HEK293 (cell line): ENCODE measurements around the gene HS6ST3.

ENCODE experiments used
- EGR2 ChIP-seq: fragments of 450-650 bp; formaldehyde crosslinking; IDR thresholded peaks from 2 replicates; pipeline ENCODE4 v1.5.1; 2016; ENCODE audit warnings: low read depth, missing biosample characterization, missing genetic modification characterization
- GFI1B ChIP-seq: fragments of 450-650 bp; formaldehyde crosslinking; IDR thresholded peaks from 2 replicates; pipeline ENCODE4 v1.5.1; 2016; ENCODE audit warnings: missing biosample characterization, missing genetic modification characterization
- ZBTB17 ChIP-seq: fragments of 450-650 bp; formaldehyde crosslinking; IDR thresholded peaks from 2 replicates; pipeline ENCODE4 v1.5.1; 2016; ENCODE audit warnings: missing biosample characterization, missing genetic modification characterization
- ZNF112 ChIP-seq: fragments of 450-650 bp; formaldehyde crosslinking; IDR thresholded peaks from 2 replicates; pipeline ENCODE4 v1.5.0; 2017; ENCODE audit warnings: missing biosample characterization, missing genetic modification characterization
- ZNF16 ChIP-seq: fragments of 450-650 bp; formaldehyde crosslinking; IDR thresholded peaks from 2 replicates; pipeline ENCODE4 v1.5.1; 2016; ENCODE audit warnings: low read depth, missing biosample characterization, missing genetic modification characterization
- ZNF202 ChIP-seq: fragments of 450-650 bp; formaldehyde crosslinking; IDR thresholded peaks from 2 replicates; pipeline ENCODE4 v1.5.1; 2016; ENCODE audit warnings: missing biosample characterization, missing genetic modification characterization, borderline replicate concordance
- ZNF341 ChIP-seq: fragments of 450-650 bp; formaldehyde crosslinking; IDR thresholded peaks from 2 replicates; pipeline ENCODE4; 2016; ENCODE audit warnings: low read depth, missing biosample characterization, missing genetic modification characterization
- ZNF610 ChIP-seq: fragments of 450-650 bp; formaldehyde crosslinking; IDR thresholded peaks from 2 replicates; pipeline ENCODE4 v1.5.1; 2016; ENCODE audit warnings: missing biosample characterization, missing genetic modification characterization, borderline replicate concordance
- ZNF629 ChIP-seq: fragments of 450-650 bp; formaldehyde crosslinking; IDR thresholded peaks from 2 replicates; pipeline ENCODE4 v1.5.1; 2017; ENCODE audit warnings: missing biosample characterization, missing genetic modification characterization
- ZNF670 ChIP-seq: fragments of 450-650 bp; formaldehyde crosslinking; IDR thresholded peaks from 2 replicates; pipeline ENCODE4 v1.5.1; 2016; ENCODE audit warnings: missing biosample characterization, missing genetic modification characterization, low read depth
- TF ChIP-seq, protein P1 (sequence below): fragments of 450-650 bp; formaldehyde crosslinking; IDR thresholded peaks from 2 replicates; pipeline ENCODE4 v1.5.1; 2016; ENCODE audit warnings: missing biosample characterization, missing genetic modification characterization
- TF ChIP-seq, protein P2 (sequence below): fragments of 450-650 bp; formaldehyde crosslinking; IDR thresholded peaks from 2 replicates; pipeline ENCODE4 v1.5.1; 2016; ENCODE audit warnings: missing biosample characterization, missing genetic modification characterization, borderline replicate concordance
- TF ChIP-seq, protein P3 (sequence below): fragments of 450-650 bp; formaldehyde crosslinking; IDR thresholded peaks from 2 replicates; pipeline ENCODE4 v1.5.1; 2016; ENCODE audit warnings: missing biosample characterization, missing genetic modification characterization, low read depth
- TF ChIP-seq, protein P4 (sequence below): fragments of 450-650 bp; formaldehyde crosslinking; optimal IDR thresholded peaks from 2 replicates; pipeline ENCODE3; 2016; ENCODE audit warnings: missing biosample characterization, mild to moderate bottlenecking, missing genetic modification characterization
- TF ChIP-seq, protein P5 (sequence below): fragments of 450-650 bp; formaldehyde crosslinking; IDR thresholded peaks from 2 replicates; pipeline ENCODE4 v1.5.1; 2016; ENCODE audit warnings: missing biosample characterization, missing genetic modification characterization
- TF ChIP-seq, protein P6 (sequence below): fragments of 450-650 bp; formaldehyde crosslinking; IDR thresholded peaks from 2 replicates; pipeline ENCODE4 v1.5.1; 2016; ENCODE audit warnings: missing biosample characterization, missing genetic modification characterization
- TF ChIP-seq, protein P7 (sequence below): fragments of 450-650 bp; formaldehyde crosslinking; IDR thresholded peaks from 2 replicates; pipeline ENCODE4 v1.5.1; 2016; ENCODE audit warnings: missing biosample characterization, missing genetic modification characterization

The HS6ST3 gene

DNA sequence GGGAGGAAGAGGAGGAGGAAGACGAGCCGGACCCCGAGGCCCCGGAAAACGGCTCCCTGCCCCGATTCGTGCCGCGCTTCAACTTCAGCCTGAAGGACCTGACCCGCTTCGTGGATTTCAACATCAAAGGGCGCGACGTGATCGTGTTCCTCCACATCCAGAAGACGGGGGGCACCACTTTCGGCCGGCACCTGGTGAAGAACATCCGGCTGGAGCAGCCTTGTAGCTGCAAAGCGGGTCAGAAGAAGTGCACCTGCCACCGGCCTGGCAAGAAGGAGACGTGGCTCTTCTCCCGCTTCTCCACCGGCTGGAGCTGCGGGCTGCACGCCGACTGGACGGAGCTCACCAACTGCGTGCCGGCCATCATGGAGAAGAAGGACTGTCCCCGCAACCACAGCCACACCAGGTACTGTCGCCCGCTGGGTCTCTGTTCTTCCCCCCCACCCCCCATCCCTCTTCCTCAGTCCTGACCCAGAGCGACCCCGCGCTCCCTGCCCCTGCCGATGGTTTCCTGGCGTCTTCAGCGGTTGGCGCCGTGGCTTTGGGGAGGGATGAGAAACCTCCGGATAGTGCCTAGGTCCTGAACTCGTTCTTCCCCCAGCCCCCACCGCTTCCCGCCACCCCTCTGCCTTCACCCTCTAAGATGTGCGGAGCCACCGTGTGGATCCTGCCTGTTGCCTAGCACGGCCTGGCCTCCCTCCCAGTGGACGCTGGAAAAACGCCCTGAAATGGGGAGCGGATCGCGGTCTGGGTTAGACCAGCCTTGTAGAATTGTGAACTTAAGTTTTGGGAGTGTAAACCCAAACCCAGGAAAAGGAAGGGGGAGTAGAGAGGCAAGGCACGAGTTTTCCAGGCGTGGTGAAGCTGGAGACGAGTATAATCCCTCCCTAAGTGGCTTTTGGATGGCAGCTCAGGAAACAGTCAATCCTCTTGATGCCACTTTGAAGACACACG lies 1.5 kb downstream of the HS6ST3 start (continued):
- TF ChIP-seq, protein P1, sequence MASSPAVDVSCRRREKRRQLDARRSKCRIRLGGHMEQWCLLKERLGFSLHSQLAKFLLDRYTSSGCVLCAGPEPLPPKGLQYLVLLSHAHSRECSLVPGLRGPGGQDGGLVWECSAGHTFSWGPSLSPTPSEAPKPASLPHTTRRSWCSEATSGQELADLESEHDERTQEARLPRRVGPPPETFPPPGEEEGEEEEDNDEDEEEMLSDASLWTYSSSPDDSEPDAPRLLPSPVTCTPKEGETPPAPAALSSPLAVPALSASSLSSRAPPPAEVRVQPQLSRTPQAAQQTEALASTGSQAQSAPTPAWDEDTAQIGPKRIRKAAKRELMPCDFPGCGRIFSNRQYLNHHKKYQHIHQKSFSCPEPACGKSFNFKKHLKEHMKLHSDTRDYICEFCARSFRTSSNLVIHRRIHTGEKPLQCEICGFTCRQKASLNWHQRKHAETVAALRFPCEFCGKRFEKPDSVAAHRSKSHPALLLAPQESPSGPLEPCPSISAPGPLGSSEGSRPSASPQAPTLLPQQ (tag by site-specific recombination) = no peak
- TF ChIP-seq ZNF341 (tag by site-specific recombination) (peak; percentile 91), ZNF202 (tag by site-specific recombination) (no peak), ZNF112 (no peak), ZBTB17 (tag by site-specific recombination) (peak; percentile 83), GFI1B (tag by site-specific recombination) (no peak), ZNF629 (no peak), ZNF16 (tag by site-specific recombination) (no peak), ZNF670 (tag by site-specific recombination) (no peak), ZNF610 (tag by site-specific recombination) (no peak), EGR2 (tag by site-specific recombination) (no peak)
- TF ChIP-seq, protein P2, sequence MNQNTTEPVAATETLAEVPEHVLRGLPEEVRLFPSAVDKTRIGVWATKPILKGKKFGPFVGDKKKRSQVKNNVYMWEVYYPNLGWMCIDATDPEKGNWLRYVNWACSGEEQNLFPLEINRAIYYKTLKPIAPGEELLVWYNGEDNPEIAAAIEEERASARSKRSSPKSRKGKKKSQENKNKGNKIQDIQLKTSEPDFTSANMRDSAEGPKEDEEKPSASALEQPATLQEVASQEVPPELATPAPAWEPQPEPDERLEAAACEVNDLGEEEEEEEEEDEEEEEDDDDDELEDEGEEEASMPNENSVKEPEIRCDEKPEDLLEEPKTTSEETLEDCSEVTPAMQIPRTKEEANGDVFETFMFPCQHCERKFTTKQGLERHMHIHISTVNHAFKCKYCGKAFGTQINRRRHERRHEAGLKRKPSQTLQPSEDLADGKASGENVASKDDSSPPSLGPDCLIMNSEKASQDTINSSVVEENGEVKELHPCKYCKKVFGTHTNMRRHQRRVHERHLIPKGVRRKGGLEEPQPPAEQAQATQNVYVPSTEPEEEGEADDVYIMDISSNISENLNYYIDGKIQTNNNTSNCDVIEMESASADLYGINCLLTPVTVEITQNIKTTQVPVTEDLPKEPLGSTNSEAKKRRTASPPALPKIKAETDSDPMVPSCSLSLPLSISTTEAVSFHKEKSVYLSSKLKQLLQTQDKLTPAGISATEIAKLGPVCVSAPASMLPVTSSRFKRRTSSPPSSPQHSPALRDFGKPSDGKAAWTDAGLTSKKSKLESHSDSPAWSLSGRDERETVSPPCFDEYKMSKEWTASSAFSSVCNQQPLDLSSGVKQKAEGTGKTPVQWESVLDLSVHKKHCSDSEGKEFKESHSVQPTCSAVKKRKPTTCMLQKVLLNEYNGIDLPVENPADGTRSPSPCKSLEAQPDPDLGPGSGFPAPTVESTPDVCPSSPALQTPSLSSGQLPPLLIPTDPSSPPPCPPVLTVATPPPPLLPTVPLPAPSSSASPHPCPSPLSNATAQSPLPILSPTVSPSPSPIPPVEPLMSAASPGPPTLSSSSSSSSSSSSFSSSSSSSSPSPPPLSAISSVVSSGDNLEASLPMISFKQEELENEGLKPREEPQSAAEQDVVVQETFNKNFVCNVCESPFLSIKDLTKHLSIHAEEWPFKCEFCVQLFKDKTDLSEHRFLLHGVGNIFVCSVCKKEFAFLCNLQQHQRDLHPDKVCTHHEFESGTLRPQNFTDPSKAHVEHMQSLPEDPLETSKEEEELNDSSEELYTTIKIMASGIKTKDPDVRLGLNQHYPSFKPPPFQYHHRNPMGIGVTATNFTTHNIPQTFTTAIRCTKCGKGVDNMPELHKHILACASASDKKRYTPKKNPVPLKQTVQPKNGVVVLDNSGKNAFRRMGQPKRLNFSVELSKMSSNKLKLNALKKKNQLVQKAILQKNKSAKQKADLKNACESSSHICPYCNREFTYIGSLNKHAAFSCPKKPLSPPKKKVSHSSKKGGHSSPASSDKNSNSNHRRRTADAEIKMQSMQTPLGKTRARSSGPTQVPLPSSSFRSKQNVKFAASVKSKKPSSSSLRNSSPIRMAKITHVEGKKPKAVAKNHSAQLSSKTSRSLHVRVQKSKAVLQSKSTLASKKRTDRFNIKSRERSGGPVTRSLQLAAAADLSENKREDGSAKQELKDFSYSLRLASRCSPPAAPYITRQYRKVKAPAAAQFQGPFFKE (tag by site-specific recombination) = no peak
- TF ChIP-seq, protein P3, sequence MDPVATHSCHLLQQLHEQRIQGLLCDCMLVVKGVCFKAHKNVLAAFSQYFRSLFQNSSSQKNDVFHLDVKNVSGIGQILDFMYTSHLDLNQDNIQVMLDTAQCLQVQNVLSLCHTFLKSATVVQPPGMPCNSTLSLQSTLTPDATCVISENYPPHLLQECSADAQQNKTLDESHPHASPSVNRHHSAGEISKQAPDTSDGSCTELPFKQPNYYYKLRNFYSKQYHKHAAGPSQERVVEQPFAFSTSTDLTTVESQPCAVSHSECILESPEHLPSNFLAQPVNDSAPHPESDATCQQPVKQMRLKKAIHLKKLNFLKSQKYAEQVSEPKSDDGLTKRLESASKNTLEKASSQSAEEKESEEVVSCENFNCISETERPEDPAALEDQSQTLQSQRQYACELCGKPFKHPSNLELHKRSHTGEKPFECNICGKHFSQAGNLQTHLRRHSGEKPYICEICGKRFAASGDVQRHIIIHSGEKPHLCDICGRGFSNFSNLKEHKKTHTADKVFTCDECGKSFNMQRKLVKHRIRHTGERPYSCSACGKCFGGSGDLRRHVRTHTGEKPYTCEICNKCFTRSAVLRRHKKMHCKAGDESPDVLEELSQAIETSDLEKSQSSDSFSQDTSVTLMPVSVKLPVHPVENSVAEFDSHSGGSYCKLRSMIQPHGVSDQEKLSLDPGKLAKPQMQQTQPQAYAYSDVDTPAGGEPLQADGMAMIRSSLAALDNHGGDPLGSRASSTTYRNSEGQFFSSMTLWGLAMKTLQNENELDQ (tag by site-specific recombination) = no peak
- TF ChIP-seq, protein P4, sequence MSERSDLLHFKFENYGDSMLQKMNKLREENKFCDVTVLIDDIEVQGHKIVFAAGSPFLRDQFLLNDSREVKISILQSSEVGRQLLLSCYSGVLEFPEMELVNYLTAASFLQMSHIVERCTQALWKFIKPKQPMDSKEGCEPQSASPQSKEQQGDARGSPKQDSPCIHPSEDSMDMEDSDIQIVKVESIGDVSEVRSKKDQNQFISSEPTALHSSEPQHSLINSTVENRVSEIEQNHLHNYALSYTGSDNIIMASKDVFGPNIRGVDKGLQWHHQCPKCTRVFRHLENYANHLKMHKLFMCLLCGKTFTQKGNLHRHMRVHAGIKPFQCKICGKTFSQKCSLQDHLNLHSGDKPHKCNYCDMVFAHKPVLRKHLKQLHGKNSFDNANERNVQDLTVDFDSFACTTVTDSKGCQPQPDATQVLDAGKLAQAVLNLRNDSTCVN (tag by site-specific recombination) = peak; percentile 48
- TF ChIP-seq, protein P5, sequence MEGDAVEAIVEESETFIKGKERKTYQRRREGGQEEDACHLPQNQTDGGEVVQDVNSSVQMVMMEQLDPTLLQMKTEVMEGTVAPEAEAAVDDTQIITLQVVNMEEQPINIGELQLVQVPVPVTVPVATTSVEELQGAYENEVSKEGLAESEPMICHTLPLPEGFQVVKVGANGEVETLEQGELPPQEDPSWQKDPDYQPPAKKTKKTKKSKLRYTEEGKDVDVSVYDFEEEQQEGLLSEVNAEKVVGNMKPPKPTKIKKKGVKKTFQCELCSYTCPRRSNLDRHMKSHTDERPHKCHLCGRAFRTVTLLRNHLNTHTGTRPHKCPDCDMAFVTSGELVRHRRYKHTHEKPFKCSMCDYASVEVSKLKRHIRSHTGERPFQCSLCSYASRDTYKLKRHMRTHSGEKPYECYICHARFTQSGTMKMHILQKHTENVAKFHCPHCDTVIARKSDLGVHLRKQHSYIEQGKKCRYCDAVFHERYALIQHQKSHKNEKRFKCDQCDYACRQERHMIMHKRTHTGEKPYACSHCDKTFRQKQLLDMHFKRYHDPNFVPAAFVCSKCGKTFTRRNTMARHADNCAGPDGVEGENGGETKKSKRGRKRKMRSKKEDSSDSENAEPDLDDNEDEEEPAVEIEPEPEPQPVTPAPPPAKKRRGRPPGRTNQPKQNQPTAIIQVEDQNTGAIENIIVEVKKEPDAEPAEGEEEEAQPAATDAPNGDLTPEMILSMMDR = no peak
- TF ChIP-seq, protein P6, sequence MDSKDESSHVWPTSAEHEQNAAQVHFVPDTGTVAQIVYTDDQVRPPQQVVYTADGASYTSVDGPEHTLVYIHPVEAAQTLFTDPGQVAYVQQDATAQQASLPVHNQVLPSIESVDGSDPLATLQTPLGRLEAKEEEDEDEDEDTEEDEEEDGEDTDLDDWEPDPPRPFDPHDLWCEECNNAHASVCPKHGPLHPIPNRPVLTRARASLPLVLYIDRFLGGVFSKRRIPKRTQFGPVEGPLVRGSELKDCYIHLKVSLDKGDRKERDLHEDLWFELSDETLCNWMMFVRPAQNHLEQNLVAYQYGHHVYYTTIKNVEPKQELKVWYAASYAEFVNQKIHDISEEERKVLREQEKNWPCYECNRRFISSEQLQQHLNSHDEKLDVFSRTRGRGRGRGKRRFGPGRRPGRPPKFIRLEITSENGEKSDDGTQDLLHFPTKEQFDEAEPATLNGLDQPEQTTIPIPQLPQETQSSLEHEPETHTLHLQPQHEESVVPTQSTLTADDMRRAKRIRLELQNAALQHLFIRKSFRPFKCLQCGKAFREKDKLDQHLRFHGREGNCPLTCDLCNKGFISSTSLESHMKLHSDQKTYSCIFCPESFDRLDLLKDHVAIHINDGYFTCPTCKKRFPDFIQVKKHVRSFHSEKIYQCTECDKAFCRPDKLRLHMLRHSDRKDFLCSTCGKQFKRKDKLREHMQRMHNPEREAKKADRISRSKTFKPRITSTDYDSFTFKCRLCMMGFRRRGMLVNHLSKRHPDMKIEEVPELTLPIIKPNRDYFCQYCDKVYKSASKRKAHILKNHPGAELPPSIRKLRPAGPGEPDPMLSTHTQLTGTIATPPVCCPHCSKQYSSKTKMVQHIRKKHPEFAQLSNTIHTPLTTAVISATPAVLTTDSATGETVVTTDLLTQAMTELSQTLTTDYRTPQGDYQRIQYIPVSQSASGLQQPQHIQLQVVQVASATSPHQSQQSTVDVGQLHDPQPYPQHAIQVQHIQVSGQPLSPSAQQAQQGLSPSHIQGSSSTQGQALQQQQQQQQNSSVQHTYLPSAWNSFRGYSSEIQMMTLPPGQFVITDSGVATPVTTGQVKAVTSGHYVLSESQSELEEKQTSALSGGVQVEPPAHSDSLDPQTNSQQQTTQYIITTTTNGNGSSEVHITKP (tag by site-specific recombination) = peak; percentile 91
- TF ChIP-seq, protein P7, sequence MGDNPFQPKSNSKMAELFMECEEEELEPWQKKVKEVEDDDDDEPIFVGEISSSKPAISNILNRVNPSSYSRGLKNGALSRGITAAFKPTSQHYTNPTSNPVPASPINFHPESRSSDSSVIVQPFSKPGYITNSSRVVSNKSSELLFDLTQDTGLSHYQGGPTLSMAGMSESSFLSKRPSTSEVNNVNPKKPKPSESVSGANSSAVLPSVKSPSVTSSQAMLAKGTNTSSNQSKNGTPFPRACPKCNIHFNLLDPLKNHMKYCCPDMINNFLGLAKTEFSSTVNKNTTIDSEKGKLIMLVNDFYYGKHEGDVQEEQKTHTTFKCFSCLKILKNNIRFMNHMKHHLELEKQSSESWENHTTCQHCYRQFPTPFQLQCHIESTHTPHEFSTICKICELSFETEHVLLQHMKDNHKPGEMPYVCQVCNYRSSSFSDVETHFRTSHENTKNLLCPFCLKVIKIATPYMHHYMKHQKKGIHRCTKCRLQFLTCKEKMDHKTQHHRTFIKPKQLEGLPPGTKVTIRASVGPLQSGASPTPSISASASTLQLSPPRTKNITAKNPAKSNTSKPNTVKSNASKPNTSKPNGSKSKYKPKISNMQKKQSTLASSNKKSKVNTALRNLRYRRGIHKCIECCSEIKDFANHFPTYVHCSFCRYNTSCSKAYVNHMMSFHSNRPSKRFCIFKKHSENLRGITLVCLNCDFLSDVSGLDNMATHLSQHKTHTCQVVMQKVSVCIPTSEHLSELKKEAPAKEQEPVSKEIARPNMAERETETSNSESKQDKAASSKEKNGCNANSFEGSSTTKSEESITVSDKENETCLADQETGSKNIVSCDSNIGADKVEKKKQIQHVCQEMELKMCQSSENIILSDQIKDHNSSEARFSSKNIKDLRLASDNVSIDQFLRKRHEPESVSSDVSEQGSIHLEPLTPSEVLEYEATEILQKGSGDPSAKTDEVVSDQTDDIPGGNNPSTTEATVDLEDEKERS (tag by site-specific recombination) = no peak
